ENCODE data around the gene PPRC1. TPM values are rescaled to one million over a fixed set of nuclear protein-coding genes. Genes with fewer than 3 reads are reported as not detected.
A peak's percentile ranks its signal among the peaks of the same experiment; 100 is the strongest.

PPRC1 gene
- total RNA-seq, 1 donor from 2014 or later = 32.7 TPM

GRCh38 chr10:102114861-102115618 is 17.8 kb upstream of the PPRC1 start:
- H3K36me3 ChIP-seq = peaks cover 16% of the 10 kb centered on the region
- no peak for TF ChIP-seq CTCF (IDR thresholded peaks at IDR 0.05)
- DNase-seq (peak; percentile 93), ATAC-seq (peak; percentile 89 to 91)
- peaks cover 74% of the 10 kb centered on the region for H3K4me1 ChIP-seq
- H3K4me3 ChIP-seq = peak overlapping the region; percentile 74
- H3K27me3 ChIP-seq (ENCODE audit: low read depth) = no peaks in the 10 kb centered on the region
- H3K27ac ChIP-seq = peak overlapping the region; percentile 82
- no peaks in the 10 kb centered on the region for H3K9me3 ChIP-seq
- intact Hi-C loops (cut with DNase I) = no loop called here

DNA sequence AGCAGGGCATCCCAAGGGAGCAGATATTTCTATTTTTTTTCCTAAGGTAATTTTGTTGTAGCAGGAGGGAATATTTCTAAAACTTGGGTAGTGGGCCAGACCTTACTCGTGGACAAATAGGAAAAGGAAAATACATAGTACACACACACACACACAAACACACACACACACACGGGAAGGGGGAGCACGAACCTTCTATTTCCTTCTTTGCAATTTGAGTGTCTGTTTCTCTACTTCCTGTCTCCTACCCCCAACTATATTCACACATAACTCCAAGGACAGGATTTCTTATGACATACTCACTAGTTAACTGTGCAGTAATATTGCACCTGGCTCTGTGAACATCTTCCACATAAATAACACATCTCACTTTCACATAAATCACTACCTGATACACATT is 17.1 kb upstream of the PPRC1 start:
- no peaks in the 10 kb centered on the region for H3K9me3 ChIP-seq

DNA sequence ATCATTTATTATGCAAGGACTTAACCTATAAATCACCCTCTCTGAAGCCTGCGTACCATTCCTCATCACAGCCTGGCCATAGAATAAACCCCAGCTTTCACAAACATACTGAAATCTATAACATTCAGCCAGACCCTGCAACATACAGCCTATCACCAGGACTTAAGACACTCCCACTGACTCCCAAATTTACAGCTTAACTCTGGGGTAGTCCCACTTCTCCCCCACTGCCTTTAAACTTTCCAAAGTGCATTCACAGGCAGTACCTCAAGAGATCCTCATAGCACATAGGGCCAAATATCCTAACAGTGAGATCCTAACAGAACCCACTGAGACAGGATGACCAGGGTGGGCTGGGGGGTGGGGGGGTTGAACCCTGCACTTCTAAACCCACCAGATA is 16.2 kb upstream of the PPRC1 start:
- Histone ChIP-seq H3K36me3 (peaks cover under 1% of the 10 kb centered on the region), H3K27me3 (ENCODE audit: low read depth) (no peaks in the 10 kb centered on the region), H3K4me1 (peaks cover 82% of the 10 kb centered on the region), H3K4me3 (peak overlapping the region; percentile 80), H3K27ac (peak overlapping the region; percentile 96), H3K9me3 (no peaks in the 10 kb centered on the region)
- no peak for ATAC-seq
- DNase-seq = no peak
- no peak for TF ChIP-seq CTCF (IDR thresholded peaks at IDR 0.05)
- intact Hi-C loops (cut with DNase I) = no loop called here

More for the DNA sequence above, 17.1 kb upstream of the PPRC1 start:
- intact Hi-C loops (cut with DNase I) = no loop called here
- no peak for TF ChIP-seq CTCF (IDR thresholded peaks at IDR 0.05)
- H3K36me3 ChIP-seq = peaks cover 9% of the 10 kb centered on the region
- H3K27ac ChIP-seq = peak overlapping the region; percentile 82
- no peaks in the 10 kb centered on the region for H3K27me3 ChIP-seq (ENCODE audit: low read depth)
- DNase-seq = no peak
- H3K4me1 ChIP-seq = peaks cover 74% of the 10 kb centered on the region
- ATAC-seq = no peak
- H3K4me3 ChIP-seq = peak overlapping the region; percentile 74

- DNase-seq (peak; percentile 86), ATAC-seq (peak; percentile 2)
- peak overlapping the region; percentile 96 for H3K27ac ChIP-seq
- intact Hi-C loops (cut with DNase I) = no loop called here
- peaks cover 82% of the 10 kb centered on the region for H3K4me1 ChIP-seq
- H3K4me3 ChIP-seq = peak overlapping the region; percentile 80
- no peaks in the 10 kb centered on the region for H3K9me3 ChIP-seq
- no peaks in the 10 kb centered on the region for H3K36me3 ChIP-seq
- peak; percentile 14 for TF ChIP-seq CTCF (IDR thresholded peaks at IDR 0.05)
- no peaks in the 10 kb centered on the region for H3K27me3 ChIP-seq (ENCODE audit: low read depth)
These were observed 15.3 kb upstream of the PPRC1 start for GRCh38 chr10:102117391-102118159.

- DNase-seq = peak; percentile 61
- intact Hi-C loops (cut with DNase I) = no loop called here
- no peak for TF ChIP-seq CTCF (IDR thresholded peaks at IDR 0.05)
- Histone ChIP-seq H3K9me3 (no peaks in the 10 kb centered on the region), H3K27me3 (ENCODE audit: low read depth) (no peaks in the 10 kb centered on the region), H3K36me3 (no peaks in the 10 kb centered on the region), H3K4me1 (peaks cover 71% of the 10 kb centered on the region), H3K27ac (peak overlapping the region; percentile 96), H3K4me3 (peak overlapping the region; percentile 80)
- peak in 1 of 2 donors; percentile 1 for ATAC-seq
These were observed 14.0 kb upstream of the PPRC1 start for GRCh38 chr10:102118867-102119266.
